ENCODE measurements around the gene TRIO. TPM values are rescaled to one million over a fixed set of nuclear protein-coding genes. Genes with fewer than 3 reads are reported as not detected.

Gene TRIO
- total and polyA plus RNA-seq, 2 of the 8 experiments (the other 6 are each of a cell fraction or from before 2014, with no cell fraction given) = 35.1 to 69.1 TPM

DNA sequence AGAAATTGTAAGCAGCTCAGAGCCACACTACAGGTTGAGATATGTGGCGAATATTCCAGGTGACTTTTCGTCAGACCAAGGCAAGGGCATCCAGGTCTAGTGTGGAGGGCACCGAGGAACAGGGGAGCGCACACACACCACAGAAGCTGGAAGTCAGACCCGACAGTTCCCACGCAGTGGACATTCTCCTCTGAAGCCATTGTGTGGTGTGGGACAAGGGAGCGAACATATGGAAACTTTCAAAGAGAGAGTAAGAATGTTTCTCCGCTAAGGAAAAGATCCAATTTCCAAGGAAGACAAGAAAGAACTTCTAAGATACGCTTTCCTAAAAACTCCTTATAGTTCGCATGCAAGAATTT, 297.1 kb downstream of the TRIO start:
- CTCF ChIA-PET (ENCODE audit: partially characterized antibody) = interaction anchor here (1.6 kb wide), 1 partner anchor 65 kb away, joined by 5 read pairs; no protein-coding TSS in a partner anchor
- no peak overlapping the region for H3K27ac ChIP-seq (ENCODE audit: low read depth, low read length)

More for the DNA sequence above, 297.1 kb downstream of the TRIO start:
- Histone ChIP-seq H3K4me2 (ENCODE audit: insufficient read depth in 1 of 2, low read depth in 2 of 2, low read length in 2 of 2) (no peak overlapping the region), H3K23ac (ENCODE audit: insufficient read length) (no peak overlapping the region), H2BK12ac (ENCODE audit: low read depth, low read length) (no peak overlapping the region), H2BK20ac (ENCODE audit: low read length) (no peak overlapping the region), H3K14ac (ENCODE audit: insufficient read length) (no peak overlapping the region), H4K91ac (replicated peaks; ENCODE audit: insufficient read length, low read length) (no peak overlapping the region), H3K27me3 (replicated peaks in 1 of 4; ENCODE audit: control insufficient read depth in 3 of 4, extremely low read depth in 1 of 4, insufficient read depth in 3 of 4, low read length in 3 of 4) (no peaks in the 10 kb centered on the region), H2AFZ (ENCODE audit: low read length) (no peak overlapping the region), H2AK5ac (ENCODE audit: low read depth, low read length) (no peak overlapping the region), H3K4me3 (ENCODE audit: extremely low read depth in 1 of 4, insufficient read depth in 2 of 4, low read depth in 3 of 4, low read length in 4 of 4) (no peak overlapping the region), H4K20me1 (replicated peaks in 1 of 2; ENCODE audit: control insufficient read depth in 1 of 2, insufficient read depth in 2 of 2, low read length in 2 of 2) (no peaks in the 10 kb centered on the region), H4K8ac (ENCODE audit: extremely low read depth, insufficient read depth, low read length) (no peak overlapping the region), H3K56ac (replicated peaks; ENCODE audit: insufficient read length, low read depth, low read length) (no peak overlapping the region), H3K4me1 (replicated peaks in 1 of 4; ENCODE audit: control insufficient read depth in 3 of 4, insufficient read depth in 4 of 4, low read length in 3 of 4) (peaks cover 0 to 2% (median 0%) of the 10 kb centered on the region in 4 experiments; a peak in 2 of 7 replicates), H3K18ac (ENCODE audit: extremely low read depth, low read length) (no peak overlapping the region), H2BK15ac (ENCODE audit: low read length) (no peak overlapping the region), H3K9ac (replicated peaks in 1 of 4; ENCODE audit: extremely low read depth in 1 of 4, low read depth in 3 of 4, low read length in 3 of 4) (no peak overlapping the region), H3K4ac (replicated peaks; ENCODE audit: insufficient read length, low read depth, low read length) (no peak overlapping the region), H3K79me2 (ENCODE audit: control insufficient read depth in 1 of 2, insufficient read depth in 2 of 2, low read length in 2 of 2) (no peaks in the 10 kb centered on the region), H3K9me3 (ENCODE audit: insufficient read depth in 2 of 2, low read depth in 1 of 2, low read length in 1 of 2) (no peaks in the 10 kb centered on the region), H3K23me2 (ENCODE audit: low read depth, low read length) (no peaks in the 10 kb centered on the region), H2BK5ac (ENCODE audit: low read depth, low read length) (no peak overlapping the region), H4K5ac (ENCODE audit: insufficient read length, low read depth, low read length) (no peak overlapping the region), H3K36me3 (ENCODE audit: control insufficient read depth in 2 of 4, insufficient read depth in 4 of 4, low read length in 3 of 4) (no peaks in the 10 kb centered on the region; a peak in 3 of 8 replicates), H2BK120ac (replicated peaks; ENCODE audit: low read depth, low read length) (no peak overlapping the region), H3K79me1 (ENCODE audit: low read depth, low read length) (peaks cover 2% of the 10 kb centered on the region; the same call in 1 of the 2 replicates)
- DNase-seq (ENCODE audit: low read depth in 1 of 2, low spot score in 2 of 2) (no peak), FAIRE-seq (no peak)
- WGBS, 2 experiments (ENCODE audit: extremely low coverage in 1 of 2, insufficient coverage in 1 of 2, insufficient read length in 1 of 2, insufficient replicate concordance in 2 of 2, low coverage in 1 of 2, low lambda C conversion rate in 2 of 2, missing lambda C conversion rate in 1 of 2) = 93% methylated on average over 10 of the region's 10 CpGs; no CpG with 5 or more reads in 1 of the 2 experiments
- POLR2A ChIA-PET (ENCODE audit: partially characterized antibody) = interaction anchor here (1.7 kb wide), 1 partner anchor 11 kb away, joined by 5 read pairs; no protein-coding TSS in a partner anchor
